NK-92 treated with Interleukin-12 subunit alpha and Interleukin-12 subunit beta, amount 100 ng/mL, for 24 hours (cell line): ENCODE data around the gene TTC13.
"Not testable (repeated sequence)": the region's sequence is repeated elsewhere in the genome, so short reads cannot be mapped to it uniquely, and the experiment has no call there.

Experiments
- DNase-seq: peaks from one replicate; lab custom pipeline; 2025; lab: John Stamatoyannopoulos, UW

Gene TTC13

GRCh38 chr1:230987448-230987847 lies 8.8 kb upstream of the TTC13 start:
- no peak for DNase-seq

- DNase-seq: no peak
Observed at GRCh38 chr1:230986976-230987375, 8.3 kb upstream of the TTC13 start.

GRCh38 chr1:230985711-230986110 lies 7.0 kb upstream of the TTC13 start:
- no peak for DNase-seq

GRCh38 chr1:230984622-230985515 lies 6.2 kb upstream of the TTC13 start:
- not testable (repeated sequence) for DNase-seq

GRCh38 chr1:230983811-230984210 lies 5.2 kb upstream of the TTC13 start:
- DNase-seq: no peak

- no peak for DNase-seq
Observed at GRCh38 chr1:230982696-230983095, 4.0 kb upstream of the TTC13 start.

- DNase-seq: no peak
Observed at GRCh38 chr1:230979952-230980351, 1.3 kb upstream of the TTC13 start.

- DNase-seq: no peak
Observed at GRCh38 chr1:230979389-230979716, 692 bp upstream of the TTC13 start.

- DNase-seq: peak; percentile 35
Observed at GRCh38 chr1:230977761-230978490, 735 bp downstream of the TTC13 start.

- DNase-seq: no peak
Observed at GRCh38 chr1:230976825-230977747, 1.6 kb downstream of the TTC13 start.

- DNase-seq: no peak
Observed at GRCh38 chr1:230976360-230976759, 2.3 kb downstream of the TTC13 start.

GRCh38 chr1:230975636-230976035 lies 3.0 kb downstream of the TTC13 start:
- DNase-seq: no peak

GRCh38 chr1:230972855-230973271 lies 5.8 kb downstream of the TTC13 start:
- peak; percentile 23 for DNase-seq

GRCh38 chr1:230971771-230972170 lies 6.9 kb downstream of the TTC13 start:
- no peak for DNase-seq

GRCh38 chr1:230970432-230970831 lies 8.2 kb downstream of the TTC13 start:
- no peak for DNase-seq

- DNase-seq: no peak
Observed at GRCh38 chr1:230966358-230966873, 12.2 kb downstream of the TTC13 start.

- DNase-seq: no peak
Observed at GRCh38 chr1:230965535-230965934, 13.1 kb downstream of the TTC13 start.

GRCh38 chr1:230964896-230965295 lies 13.8 kb downstream of the TTC13 start:
- DNase-seq: no peak

- no peak for DNase-seq
Observed at GRCh38 chr1:230958370-230958769, 20.3 kb downstream of the TTC13 start.

GRCh38 chr1:230957580-230957989 lies 21.1 kb downstream of the TTC13 start:
- DNase-seq: no peak

- no peak for DNase-seq
Observed at GRCh38 chr1:230950404-230950803, 28.3 kb downstream of the TTC13 start.

GRCh38 chr1:230948903-230949302 lies 29.8 kb downstream of the TTC13 start:
- DNase-seq: no peak
